Mesenchymal stem cell (in vitro differentiated cells and primary cell): Measurements from ENCODE around the gene PKHD1.

Experiments used
- DNase-seq: peaks from one replicate; pipeline ENCODE4 v3.0.0-alpha.2; 2013
- H2AFZ ChIP-seq: one replicate; pipeline ENCODE4 v1.6.1; 2013; ENCODE audit warnings: low read depth, mild to moderate bottlenecking, control low read depth, inconsistent platforms, low read length, moderate library complexity
- H2AK5ac ChIP-seq: 2 replicates; pipeline ENCODE4 v1.6.1; 2013; ENCODE audit warnings: low read length, moderate library complexity, mild to moderate bottlenecking, inconsistent platforms; ENCODE audit not compliant: severe bottlenecking
- H2BK120ac ChIP-seq: one replicate; pipeline ENCODE4 v1.6.1; 2013; ENCODE audit warnings: low read depth, mild to moderate bottlenecking, inconsistent platforms, low read length, moderate library complexity
- H2BK12ac ChIP-seq, 2 experiments: one replicate each; pipeline ENCODE4 v1.6.1; 2013; ENCODE audit warnings: inconsistent platforms in 2 of 2, low read length in 2 of 2, mild to moderate bottlenecking in 2 of 2, moderate library complexity in 2 of 2, control low read depth in 1 of 2
- H2BK15ac ChIP-seq: one replicate; pipeline ENCODE4 v1.6.1; 2013; ENCODE audit warnings: mild to moderate bottlenecking, low read depth, inconsistent platforms; ENCODE audit not compliant: poor library complexity, severe bottlenecking
- H2BK5ac ChIP-seq: 2 replicates; pipeline ENCODE4 v1.6.1; 2013; ENCODE audit warnings: low read depth, mild to moderate bottlenecking, low read length, control low read depth, inconsistent platforms; ENCODE audit not compliant: poor library complexity, severe bottlenecking
- H3K14ac ChIP-seq, 2 experiments: one replicate each; pipeline ENCODE4 v1.6.1; 2013; ENCODE audit warnings: inconsistent platforms in 2 of 2, low read length in 2 of 2, control low read depth in 1 of 2, mild to moderate bottlenecking in 1 of 2, moderate library complexity in 1 of 2
- H3K18ac ChIP-seq, 2 experiments: one replicate each; pipeline ENCODE4 v1.6.1; 2013; ENCODE audit warnings: inconsistent platforms in 2 of 2, low read length in 2 of 2, control low read depth in 1 of 2, low read depth in 1 of 2, mild to moderate bottlenecking in 1 of 2
- H3K23ac ChIP-seq, 2 experiments: one replicate each; pipeline ENCODE4 v1.6.1; 2013; ENCODE audit warnings: inconsistent platforms in 2 of 2, low read length in 2 of 2, mild to moderate bottlenecking in 2 of 2, moderate library complexity in 2 of 2, control low read depth in 1 of 2
- H3K27ac ChIP-seq: 2 replicates; pipeline ENCODE4 v1.5.1; 2013; ENCODE audit warnings: mild to moderate bottlenecking, moderate library complexity, low read length, control low read depth, inconsistent platforms; ENCODE audit not compliant: poor library complexity, severe bottlenecking
- H3K27me3 ChIP-seq, 2 experiments: 2 replicates each; pipeline versions ENCODE4 v1.6.1 to v1.7.0; 2013; ENCODE audit warnings: low read length in 2 of 2, mild to moderate bottlenecking in 2 of 2, moderate library complexity in 2 of 2, control low read depth in 1 of 2, inconsistent platforms in 1 of 2; ENCODE audit not compliant: control insufficient read depth in 1 of 2, insufficient read depth in 1 of 2
- H3K36me3 ChIP-seq, 2 experiments: 2 replicates each; pipeline versions ENCODE4 v1.6.1 to v1.7.0; 2013; ENCODE audit warnings: low read length in 2 of 2, control low read depth in 1 of 2, inconsistent platforms in 1 of 2, low read depth in 1 of 2, mild to moderate bottlenecking in 1 of 2; ENCODE audit not compliant: insufficient read depth in 2 of 2, control insufficient read depth in 1 of 2
- H3K4ac ChIP-seq, 2 experiments: one replicate each; pipeline ENCODE4 v1.6.1; 2013; ENCODE audit warnings: inconsistent platforms in 2 of 2, low read length in 2 of 2, mild to moderate bottlenecking in 2 of 2, moderate library complexity in 2 of 2, control low read depth in 1 of 2, low read depth in 1 of 2
- H3K4me1 ChIP-seq: 2 replicates; pipeline ENCODE4 v1.6.1; 2013; ENCODE audit warnings: low read depth, low read length, control low read depth; ENCODE audit not compliant: control insufficient read depth, insufficient read depth
- H3K4me2 ChIP-seq: 2 replicates; pipeline ENCODE4 v1.6.1; 2013; ENCODE audit warnings: low read length, mild to moderate bottlenecking, inconsistent platforms; ENCODE audit not compliant: poor library complexity, severe bottlenecking
- H3K4me3 ChIP-seq, 2 experiments: 2 replicates each; pipeline versions ENCODE4 v1.5.1 to v1.7.0; 2013; ENCODE audit warnings: low read length in 2 of 2, mild to moderate bottlenecking in 2 of 2, control low read depth in 1 of 2, low read depth in 1 of 2; ENCODE audit not compliant: insufficient read depth in 1 of 2
- H3K79me1 ChIP-seq: replicated peaks from 2 replicates; pipeline ENCODE4 v1.6.1; 2013; ENCODE audit warnings: mild to moderate bottlenecking, control low read depth, low read length, inconsistent platforms; ENCODE audit not compliant: poor library complexity, severe bottlenecking
- H3K9ac ChIP-seq: 2 replicates; pipeline ENCODE4 v1.7.0; 2013; ENCODE audit warnings: mild to moderate bottlenecking, low read length, moderate library complexity
- H3K9me3 ChIP-seq: 2 replicates; pipeline ENCODE4 v1.7.0; 2013; ENCODE audit warnings: mild to moderate bottlenecking, low read length; ENCODE audit not compliant: control insufficient read depth
- H4K8ac ChIP-seq: one replicate; pipeline ENCODE4 v1.6.1; 2013; ENCODE audit warnings: inconsistent platforms, mild to moderate bottlenecking, low read length, moderate library complexity
- H4K91ac ChIP-seq: one replicate; pipeline ENCODE4 v1.6.1; 2013; ENCODE audit warnings: mild to moderate bottlenecking, low read length, inconsistent platforms
- WGBS: methylation state at CpG from one replicate; pipeline ENCODE4 v1.1.7; 2013; ENCODE audit warnings: mixed read lengths; 5-methylcytosine and 5-hydroxymethylcytosine counted together

Gene PKHD1

DNA sequence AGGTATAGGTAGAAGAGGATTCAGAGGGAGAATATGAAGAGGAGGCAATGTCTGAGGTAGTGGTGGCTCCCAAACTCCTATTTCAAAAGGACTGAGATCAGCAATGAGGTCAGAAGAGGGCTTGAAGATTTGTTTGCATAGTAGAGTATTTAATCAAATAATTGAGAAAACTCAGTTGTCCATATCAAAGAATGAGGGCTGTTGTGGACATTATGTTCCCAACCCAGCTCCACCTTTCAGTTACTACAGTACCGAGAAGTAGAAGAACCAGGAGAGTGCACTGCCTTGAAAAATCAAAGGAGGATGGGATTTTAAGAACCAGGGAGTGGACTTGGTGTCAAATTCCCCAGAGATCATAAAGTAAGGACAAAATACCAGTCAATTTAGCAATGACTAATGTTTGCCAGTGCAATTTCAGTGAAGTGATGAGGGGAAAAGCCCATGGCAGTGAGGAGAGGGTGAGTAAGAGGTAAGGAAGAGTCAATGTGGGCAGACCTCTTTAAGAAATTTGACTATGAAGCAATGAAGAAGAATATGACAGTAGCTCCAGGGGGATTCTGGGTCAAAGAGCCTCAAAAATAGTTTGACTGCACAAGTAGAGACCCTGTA, 382.4 kb downstream of the PKHD1 start:
- Histone ChIP-seq H3K36me3 (no peaks in the 10 kb centered on the region), H3K9me3 (no peaks in the 10 kb centered on the region), H4K91ac (no peak overlapping the region), H2BK12ac (no peak overlapping the region), H3K79me1 (no peaks in the 10 kb centered on the region), H2BK5ac (no peak overlapping the region), H2AFZ (no peak overlapping the region), H3K23ac (no peak overlapping the region), H3K4me1 (no peaks in the 10 kb centered on the region), H4K8ac (no peak overlapping the region), H3K4me2 (no peak overlapping the region), H3K4ac (no peak overlapping the region), H3K4me3 (no peak overlapping the region), H3K27me3 (no peaks in the 10 kb centered on the region), H2AK5ac (no peak overlapping the region), H2BK120ac (no peak overlapping the region), H3K9ac (no peak overlapping the region), H3K18ac (no peak overlapping the region), H3K27ac (no peak overlapping the region), H2BK15ac (no peak overlapping the region), H3K14ac (no peak overlapping the region)
- no CpG with 5 or more reads among the region's 1 CpG for whole genome bisulfite sequencing
- DNase-seq, result no peak

DNA sequence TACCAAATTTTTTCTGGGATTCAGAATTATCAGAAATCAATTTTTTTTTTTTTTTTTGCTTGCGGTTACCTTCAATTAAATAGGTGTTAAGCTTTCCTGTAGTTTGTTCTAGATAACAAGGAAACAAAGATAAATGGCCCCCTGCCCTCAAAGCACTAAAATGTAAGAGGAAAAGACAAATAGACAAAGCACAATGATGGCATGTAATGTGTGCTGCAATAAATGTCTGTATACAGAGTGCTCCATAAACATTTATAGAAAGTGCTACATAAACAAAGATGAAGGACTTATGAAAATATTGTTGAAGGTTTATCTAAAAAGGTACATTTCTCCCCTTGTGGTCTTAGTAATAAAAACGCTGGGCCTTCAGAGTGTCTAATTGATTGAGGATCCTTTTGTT, 384.6 kb downstream of the PKHD1 start:
- Histone ChIP-seq H2BK5ac (no peak overlapping the region), H4K8ac (no peak overlapping the region), H2AK5ac (no peak overlapping the region), H3K18ac (no peak overlapping the region), H3K27ac (no peak overlapping the region), H3K27me3 (no peaks in the 10 kb centered on the region), H3K9me3 (no peaks in the 10 kb centered on the region), H2BK15ac (no peak overlapping the region), H3K14ac (no peak overlapping the region), H3K23ac (no peak overlapping the region), H2BK120ac (no peak overlapping the region), H3K4me2 (no peak overlapping the region), H2AFZ (no peak overlapping the region), H3K4me3 (no peak overlapping the region), H3K79me1 (no peaks in the 10 kb centered on the region), H3K4me1 (no peaks in the 10 kb centered on the region), H3K4ac (no peak overlapping the region), H3K9ac (no peak overlapping the region), H4K91ac (no peak overlapping the region), H2BK12ac (no peak overlapping the region), H3K36me3 (no peaks in the 10 kb centered on the region)
- 53% methylated on average over 1 of the region's 2 CpGs for WGBS
- DNase-seq, result no peak

DNA sequence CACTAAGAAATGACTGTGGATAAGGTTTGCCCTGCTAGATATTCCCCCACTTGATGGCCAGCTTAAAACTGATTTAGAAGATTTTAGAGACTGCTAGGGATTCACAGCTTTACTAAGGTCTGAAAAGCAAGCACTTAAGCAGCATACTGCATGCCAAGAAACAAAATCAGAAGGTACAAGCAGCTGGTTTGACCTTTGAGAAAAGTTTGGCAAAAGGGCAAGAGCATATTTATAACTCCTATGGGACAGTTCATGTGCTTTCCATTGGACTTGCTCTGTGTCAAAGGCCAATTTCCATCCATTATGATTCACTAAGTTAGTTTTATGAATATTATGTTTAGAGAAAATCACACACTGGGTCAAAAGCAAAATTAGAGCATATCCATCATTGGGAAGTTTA, 402.8 kb downstream of the PKHD1 start:
- H3K79me1 ChIP-seq, result no peaks in the 10 kb centered on the region
- H3K4me3 ChIP-seq, result no peak overlapping the region
- H3K9ac ChIP-seq, result no peak overlapping the region
- no peak overlapping the region for H3K4me2 ChIP-seq
- H2BK5ac ChIP-seq, result no peak overlapping the region
- no peak overlapping the region for H3K4ac ChIP-seq
- H3K14ac ChIP-seq, result no peak overlapping the region
- H3K27ac ChIP-seq, result no peak overlapping the region
- no peak overlapping the region for H4K8ac ChIP-seq
- H2BK12ac ChIP-seq, result no peak overlapping the region
- no peak overlapping the region for H4K91ac ChIP-seq
- no peaks in the 10 kb centered on the region for H3K9me3 ChIP-seq
- H2BK120ac ChIP-seq, result no peak overlapping the region
- H2BK15ac ChIP-seq, result no peak overlapping the region
- no peak overlapping the region for H2AK5ac ChIP-seq
- DNase-seq, result no peak
- H3K23ac ChIP-seq, result no peak overlapping the region
- no peaks in the 10 kb centered on the region for H3K4me1 ChIP-seq
- no peak overlapping the region for H2AFZ ChIP-seq
- H3K36me3 ChIP-seq, result no peaks in the 10 kb centered on the region
- no peak overlapping the region for H3K18ac ChIP-seq
- H3K27me3 ChIP-seq, result no peaks in the 10 kb centered on the region

DNA sequence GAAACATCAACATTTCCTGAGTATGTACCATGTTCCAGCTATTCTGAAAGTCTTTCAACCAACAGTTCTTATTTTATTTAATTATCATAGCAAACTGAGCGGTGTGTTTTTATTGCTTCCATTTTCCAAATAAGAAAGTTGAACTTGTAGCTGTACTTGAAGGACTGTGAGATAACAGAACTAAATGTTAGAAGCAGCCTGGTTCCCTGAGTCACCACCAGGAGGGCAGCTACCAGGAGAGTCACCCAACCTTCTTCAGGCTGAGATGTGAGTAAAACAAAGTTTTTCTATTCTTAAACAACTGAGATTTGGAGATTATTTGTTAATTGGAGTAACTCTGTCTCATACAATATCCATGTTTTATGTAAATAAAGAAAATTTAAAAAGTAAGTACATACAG, 403.4 kb downstream of the PKHD1 start:
- Histone ChIP-seq H3K27ac (no peak overlapping the region), H2AK5ac (no peak overlapping the region), H3K4me2 (no peak overlapping the region), H3K79me1 (no peaks in the 10 kb centered on the region), H4K8ac (no peak overlapping the region), H3K23ac (no peak overlapping the region), H3K27me3 (no peaks in the 10 kb centered on the region), H3K36me3 (no peaks in the 10 kb centered on the region), H2BK15ac (no peak overlapping the region), H2BK5ac (no peak overlapping the region), H2BK120ac (no peak overlapping the region), H4K91ac (no peak overlapping the region), H2AFZ (no peak overlapping the region), H2BK12ac (no peak overlapping the region), H3K9me3 (no peaks in the 10 kb centered on the region), H3K14ac (no peak overlapping the region), H3K4me1 (no peaks in the 10 kb centered on the region), H3K9ac (no peak overlapping the region), H3K4me3 (no peak overlapping the region), H3K4ac (no peak overlapping the region), H3K18ac (no peak overlapping the region)
- WGBS, result 38% methylated on average over 1 of the region's 1 CpG
- no peak for DNase-seq
